ENCODE measurements around the gene TSPAN18.

The TSPAN18 gene

DNA sequence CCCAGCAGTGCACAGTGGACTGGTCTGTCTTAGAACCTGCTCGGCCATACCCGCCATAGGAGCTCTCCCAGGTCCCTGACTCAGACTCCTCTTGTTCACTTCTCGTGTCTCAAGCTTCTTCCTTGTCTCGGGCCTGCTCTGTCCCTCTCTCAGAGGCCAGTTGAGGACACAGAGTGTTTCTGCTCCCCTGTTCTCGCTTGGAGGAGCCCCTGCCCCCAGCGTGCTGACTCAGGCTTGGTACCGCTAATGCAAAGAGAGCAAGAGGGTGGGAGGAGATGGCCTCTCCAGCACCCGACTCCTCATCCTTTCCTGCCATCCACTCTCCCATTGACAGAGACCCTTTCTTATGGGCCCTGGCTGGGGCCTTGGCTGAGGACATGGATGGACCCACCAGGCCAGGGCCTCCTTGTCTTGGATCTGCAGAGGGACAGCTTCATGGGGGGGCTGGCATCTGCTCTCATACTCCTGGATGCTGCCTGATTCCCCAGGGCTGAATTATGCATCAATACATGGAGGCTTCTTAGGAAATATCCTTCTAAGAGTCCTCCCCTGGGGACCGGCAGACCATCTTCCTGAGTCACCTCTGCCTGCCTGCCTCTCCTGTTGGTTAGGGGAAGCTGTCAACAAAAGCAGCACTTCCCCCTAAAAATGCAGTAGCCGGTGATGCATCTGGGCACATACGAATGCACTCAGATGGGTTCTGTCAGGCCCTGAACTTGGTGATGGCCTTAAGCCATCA, 15.9 kb downstream of the TSPAN18 start:
- Histone ChIP-seq H3K4me2 (ENCODE audit: low read length) (no peak overlapping the region), H3K4me1 (ENCODE audit: low read length) (0 out of 2 replicates have a peak, but pooled peaks cover 5% of the 10 kb centered on the region), H3K79me2 (ENCODE audit: low read length) (no peaks in the 10 kb centered on the region), H3K4me3 (ENCODE audit: low read length) (no peak overlapping the region), H4K20me1 (ENCODE audit: insufficient read depth, low read length) (no peaks in the 10 kb centered on the region), H3K27ac (ENCODE audit: low read length) (no peak overlapping the region), H3K9me3 (ENCODE audit: insufficient read depth, low read length) (no peaks in the 10 kb centered on the region), H3K36me3 (replicated peaks; ENCODE audit: low read depth, low read length) (no peaks in the 10 kb centered on the region), H2AFZ (ENCODE audit: low read depth, low read length) (no peak overlapping the region), H3K9ac (ENCODE audit: low read length) (no peak overlapping the region), H3K27me3 (ENCODE audit: low read depth, low read length) (peaks cover 31% of the 10 kb centered on the region)
- TF ChIP-seq EZH2phosphoT487 (IDR thresholded peaks at IDR 0.05; ENCODE audit: low read depth) = no peak
- TF ChIP-seq, protein P1, sequence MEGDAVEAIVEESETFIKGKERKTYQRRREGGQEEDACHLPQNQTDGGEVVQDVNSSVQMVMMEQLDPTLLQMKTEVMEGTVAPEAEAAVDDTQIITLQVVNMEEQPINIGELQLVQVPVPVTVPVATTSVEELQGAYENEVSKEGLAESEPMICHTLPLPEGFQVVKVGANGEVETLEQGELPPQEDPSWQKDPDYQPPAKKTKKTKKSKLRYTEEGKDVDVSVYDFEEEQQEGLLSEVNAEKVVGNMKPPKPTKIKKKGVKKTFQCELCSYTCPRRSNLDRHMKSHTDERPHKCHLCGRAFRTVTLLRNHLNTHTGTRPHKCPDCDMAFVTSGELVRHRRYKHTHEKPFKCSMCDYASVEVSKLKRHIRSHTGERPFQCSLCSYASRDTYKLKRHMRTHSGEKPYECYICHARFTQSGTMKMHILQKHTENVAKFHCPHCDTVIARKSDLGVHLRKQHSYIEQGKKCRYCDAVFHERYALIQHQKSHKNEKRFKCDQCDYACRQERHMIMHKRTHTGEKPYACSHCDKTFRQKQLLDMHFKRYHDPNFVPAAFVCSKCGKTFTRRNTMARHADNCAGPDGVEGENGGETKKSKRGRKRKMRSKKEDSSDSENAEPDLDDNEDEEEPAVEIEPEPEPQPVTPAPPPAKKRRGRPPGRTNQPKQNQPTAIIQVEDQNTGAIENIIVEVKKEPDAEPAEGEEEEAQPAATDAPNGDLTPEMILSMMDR (IDR thresholded peaks at IDR 0.05; ENCODE audit: low read depth, low read length) = no peak

DNA sequence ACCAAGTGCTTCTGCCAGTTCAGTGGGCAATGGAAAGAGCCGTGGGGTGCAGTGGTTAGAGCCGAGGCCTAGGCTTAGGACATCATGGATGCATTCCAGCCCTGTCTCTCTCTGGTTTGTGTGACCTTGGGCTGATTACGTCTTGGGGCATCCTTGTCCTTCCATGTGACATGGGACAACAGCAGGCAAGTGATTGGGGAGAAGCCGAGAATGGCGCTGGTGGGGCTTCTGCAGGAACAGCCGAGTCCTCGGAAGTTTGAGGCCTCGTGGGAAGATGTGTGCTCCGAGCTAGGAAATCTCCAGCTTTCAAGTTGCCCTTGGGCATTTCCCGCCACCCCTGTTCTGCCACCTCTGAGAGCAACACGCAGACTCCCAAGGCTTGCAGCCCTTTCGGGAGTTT, 16.6 kb downstream of the TSPAN18 start:
- Histone ChIP-seq H3K36me3 (replicated peaks; ENCODE audit: low read depth, low read length) (no peaks in the 10 kb centered on the region), H3K4me3 (ENCODE audit: low read length) (no peak overlapping the region), H3K27ac (ENCODE audit: low read length) (no peak overlapping the region), H4K20me1 (ENCODE audit: insufficient read depth, low read length) (no peaks in the 10 kb centered on the region), H3K27me3 (ENCODE audit: low read depth, low read length) (peaks cover 25% of the 10 kb centered on the region), H3K9ac (ENCODE audit: low read length) (no peak overlapping the region), H2AFZ (ENCODE audit: low read depth, low read length) (no peak overlapping the region), H3K79me2 (ENCODE audit: low read length) (no peaks in the 10 kb centered on the region), H3K9me3 (ENCODE audit: insufficient read depth, low read length) (no peaks in the 10 kb centered on the region), H3K4me2 (ENCODE audit: low read length) (no peak overlapping the region), H3K4me1 (ENCODE audit: low read length) (0 out of 2 replicates have a peak, but pooled peaks cover 5% of the 10 kb centered on the region)
- no peak for TF ChIP-seq EZH2phosphoT487 (IDR thresholded peaks at IDR 0.05; ENCODE audit: low read depth)
- TF ChIP-seq, protein P1 (IDR thresholded peaks at IDR 0.05; ENCODE audit: low read depth, low read length) = no peak

DNA sequence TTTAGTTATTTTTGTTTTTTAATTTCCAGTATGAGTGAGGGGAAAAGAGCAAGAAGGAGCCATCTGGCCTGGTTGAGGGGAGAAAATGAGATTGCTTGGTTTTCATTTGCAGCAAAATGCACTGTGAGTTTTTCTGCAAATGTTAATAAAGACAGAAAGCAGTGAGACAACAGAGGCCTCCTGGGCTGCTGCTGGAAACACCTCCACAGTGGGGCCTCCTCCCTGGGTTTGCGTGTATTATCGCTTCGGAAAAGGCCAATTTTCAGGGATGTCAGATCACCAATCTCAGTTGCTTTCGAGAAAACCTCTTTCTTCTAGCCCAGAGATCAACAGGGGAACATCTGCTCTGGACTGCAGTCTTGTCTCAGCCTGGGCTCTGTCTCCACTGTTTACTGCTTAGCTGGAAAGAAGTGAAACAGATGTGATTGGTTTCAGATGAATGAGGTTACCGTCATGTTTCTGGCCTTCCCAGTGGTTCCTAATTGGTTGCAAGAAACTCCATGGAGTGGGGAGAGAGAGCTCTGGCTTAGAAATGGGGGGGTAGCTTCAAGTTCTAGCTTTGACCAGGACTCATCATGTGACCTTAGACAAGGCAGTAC, 17.3 kb downstream of the TSPAN18 start:
- H4K20me1 ChIP-seq (ENCODE audit: insufficient read depth, low read length) = no peaks in the 10 kb centered on the region
- no peaks in the 10 kb centered on the region for H3K9me3 ChIP-seq (ENCODE audit: insufficient read depth, low read length)
- H3K79me2 ChIP-seq (ENCODE audit: low read length) = no peaks in the 10 kb centered on the region
- H3K4me2 ChIP-seq (ENCODE audit: low read length) = no peak overlapping the region
- no peak overlapping the region for H3K4me3 ChIP-seq (ENCODE audit: low read length)
- no peak for TF ChIP-seq EZH2phosphoT487 (IDR thresholded peaks at IDR 0.05; ENCODE audit: low read depth)
- TF ChIP-seq, protein P1 (IDR thresholded peaks at IDR 0.05; ENCODE audit: low read depth, low read length) = no peak
- no peak overlapping the region for H2AFZ ChIP-seq (ENCODE audit: low read depth, low read length)
- no peaks in the 10 kb centered on the region for H3K36me3 ChIP-seq (replicated peaks; ENCODE audit: low read depth, low read length)
- H3K9ac ChIP-seq (ENCODE audit: low read length) = no peak overlapping the region
- no peak overlapping the region for H3K27ac ChIP-seq (ENCODE audit: low read length)
- peaks cover 23% of the 10 kb centered on the region for H3K27me3 ChIP-seq (ENCODE audit: low read depth, low read length)
- H3K4me1 ChIP-seq (ENCODE audit: low read length) = 0 out of 2 replicates have a peak, but pooled peaks cover 5% of the 10 kb centered on the region

DNA sequence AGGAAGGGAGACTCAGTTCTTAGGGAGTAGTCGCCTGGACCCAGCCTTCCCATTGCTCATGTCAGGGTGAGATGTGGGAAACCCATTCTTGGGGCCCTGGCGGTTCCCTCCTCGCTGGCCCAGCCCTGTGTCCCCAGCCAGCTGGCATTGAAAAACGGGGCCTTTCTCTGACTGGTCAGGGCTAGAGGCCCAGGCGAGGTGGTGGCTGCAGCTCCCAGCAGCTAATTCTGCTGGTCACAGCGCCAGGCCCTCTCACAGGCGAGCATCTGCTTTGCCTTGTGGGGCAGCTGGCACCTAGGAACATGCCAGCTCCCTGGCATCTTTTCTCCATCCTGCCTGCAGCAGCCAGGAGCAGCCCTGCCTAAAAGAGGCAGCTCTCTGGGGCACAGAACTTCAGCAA, 20.1 kb downstream of the TSPAN18 start:
- Histone ChIP-seq H3K4me2 (ENCODE audit: low read length) (no peak overlapping the region), H3K9me3 (ENCODE audit: insufficient read depth, low read length) (no peaks in the 10 kb centered on the region), H3K4me3 (ENCODE audit: low read length) (no peak overlapping the region), H3K36me3 (replicated peaks; ENCODE audit: low read depth, low read length) (no peaks in the 10 kb centered on the region), H3K9ac (ENCODE audit: low read length) (no peak overlapping the region), H3K4me1 (ENCODE audit: low read length) (0 out of 2 replicates have a peak, but pooled peaks cover 5% of the 10 kb centered on the region), H4K20me1 (ENCODE audit: insufficient read depth, low read length) (no peaks in the 10 kb centered on the region), H2AFZ (ENCODE audit: low read depth, low read length) (no peak overlapping the region), H3K27me3 (ENCODE audit: low read depth, low read length) (peaks cover under 1% of the 10 kb centered on the region; the same call in 1 of the 2 replicates), H3K79me2 (ENCODE audit: low read length) (no peaks in the 10 kb centered on the region), H3K27ac (ENCODE audit: low read length) (no peak overlapping the region)
- TF ChIP-seq, protein P1 (IDR thresholded peaks at IDR 0.05; ENCODE audit: low read depth, low read length) = no peak
- TF ChIP-seq EZH2phosphoT487 (IDR thresholded peaks at IDR 0.05; ENCODE audit: low read depth) = no peak

Data from OCI-LY3 (cell line).